NK-92 (cell line): ENCODE measurements around the gene PTTG2.

Experiments used
- DNase-seq: peaks from one replicate; lab custom pipeline; 2025; ENCODE audit not compliant: unreplicated experiment; lab: John Stamatoyannopoulos, UW

Gene PTTG2

DNA sequence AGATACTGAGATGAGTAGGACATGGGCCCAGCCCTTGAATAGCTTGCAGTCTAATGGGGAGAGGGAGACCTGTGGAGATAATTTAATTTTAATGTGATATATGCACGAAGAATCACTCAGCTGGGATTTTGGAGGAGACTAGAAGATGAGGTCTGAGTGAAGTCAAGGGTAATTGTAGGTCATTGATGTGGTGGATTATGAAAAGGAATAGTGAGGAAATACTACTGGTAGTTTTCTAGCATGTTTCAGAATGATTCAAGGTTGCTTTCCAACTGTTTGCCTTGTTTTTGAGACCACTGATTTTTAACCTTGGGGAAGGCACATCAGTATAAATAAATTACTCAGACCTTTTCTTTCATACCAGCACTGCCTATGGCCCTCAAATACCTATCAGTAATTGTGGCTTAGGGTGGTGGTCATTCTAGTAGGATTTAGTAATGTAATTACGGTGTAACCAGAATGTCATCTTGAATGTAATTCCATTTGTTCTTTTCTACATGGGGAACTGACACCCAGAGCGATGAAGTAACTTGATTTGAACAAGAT lies 25.6 kb downstream of the PTTG2 start:
- DNase-seq = no peak

DNA sequence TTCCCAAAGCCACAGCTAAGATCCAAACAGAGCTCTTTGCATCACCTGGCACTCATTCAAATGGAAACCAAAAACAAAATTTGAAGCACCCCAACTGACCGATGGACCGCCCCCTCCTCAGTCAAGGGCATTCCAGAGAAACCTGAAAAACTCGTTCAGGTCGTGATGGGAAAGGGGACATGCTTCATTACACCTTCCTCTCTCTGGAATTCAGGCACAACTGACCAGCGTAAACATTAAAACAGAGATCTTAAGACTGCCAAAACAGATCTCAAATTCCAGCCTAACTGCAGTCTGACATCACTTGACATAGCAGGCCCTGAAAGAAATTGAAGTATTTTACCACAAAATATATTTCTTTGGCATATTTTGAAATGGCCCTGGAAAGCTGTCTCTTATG lies 28.5 kb downstream of the PTTG2 start:
- no peak for DNase-seq

DNA sequence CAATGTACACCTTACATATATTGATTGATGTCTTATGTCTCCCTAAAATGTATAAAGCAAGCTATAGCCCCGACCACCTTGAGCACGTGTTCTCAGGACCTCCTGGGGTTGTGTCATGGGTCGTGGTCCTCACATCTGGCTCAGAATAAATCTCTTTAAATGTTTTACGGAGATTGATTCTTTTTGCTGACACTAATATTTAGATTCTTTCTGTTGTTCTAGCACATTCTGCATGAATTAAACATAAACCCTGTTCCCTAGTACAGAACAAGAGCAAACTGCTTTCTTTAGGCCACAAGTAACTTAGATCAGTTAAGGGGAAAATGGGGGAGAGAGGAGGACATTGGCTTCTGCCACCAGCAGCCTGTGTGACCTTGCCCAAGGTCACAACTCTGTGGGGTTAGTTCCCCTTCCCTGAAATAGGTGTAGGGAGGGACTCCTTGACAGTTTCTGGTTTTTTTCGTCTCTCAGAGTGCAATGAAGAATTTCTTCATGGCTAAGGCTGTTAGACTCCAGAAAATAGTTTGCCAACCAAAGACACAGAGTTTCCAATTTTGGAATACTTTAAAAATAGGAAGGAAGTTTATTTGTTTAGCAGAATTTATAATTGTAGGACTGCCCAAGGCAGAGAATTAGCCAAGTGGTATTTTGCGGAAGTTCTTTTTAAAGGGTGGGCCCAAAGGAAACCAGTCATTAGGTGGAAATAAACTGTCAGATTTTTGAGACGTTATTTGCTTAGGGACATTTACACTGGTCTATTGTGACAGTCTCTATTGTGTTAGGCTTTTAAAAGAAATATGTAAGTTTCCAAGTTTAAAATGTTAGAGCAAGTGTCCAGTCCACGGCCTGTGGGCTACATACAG lies 29.4 kb downstream of the PTTG2 start:
- no peak for DNase-seq

DNA sequence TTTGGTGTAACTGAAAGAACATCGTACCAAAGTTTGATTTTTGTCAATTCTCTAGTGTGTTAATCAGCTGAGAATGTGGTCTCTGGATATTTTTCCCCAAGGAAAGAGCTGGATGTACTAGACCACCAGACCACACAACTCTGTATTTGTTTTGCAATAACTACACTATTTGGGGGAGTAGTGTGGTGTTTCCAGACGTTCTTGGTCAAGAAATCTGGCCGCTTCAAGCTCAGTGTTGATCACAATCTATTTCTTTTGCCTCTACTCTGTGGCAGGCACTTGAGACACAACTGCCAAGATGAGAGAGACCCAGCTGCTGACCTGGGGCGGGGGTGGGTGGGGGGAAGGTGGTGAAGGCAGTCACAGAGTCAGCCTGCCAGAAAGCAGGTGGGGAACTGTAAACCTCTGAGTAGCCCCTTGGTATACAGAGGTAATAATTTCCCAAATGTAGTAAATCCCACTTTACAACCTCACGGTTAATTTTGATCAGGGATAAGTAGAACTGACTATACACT lies 30.6 kb downstream of the PTTG2 start:
- no peak for DNase-seq

DNA sequence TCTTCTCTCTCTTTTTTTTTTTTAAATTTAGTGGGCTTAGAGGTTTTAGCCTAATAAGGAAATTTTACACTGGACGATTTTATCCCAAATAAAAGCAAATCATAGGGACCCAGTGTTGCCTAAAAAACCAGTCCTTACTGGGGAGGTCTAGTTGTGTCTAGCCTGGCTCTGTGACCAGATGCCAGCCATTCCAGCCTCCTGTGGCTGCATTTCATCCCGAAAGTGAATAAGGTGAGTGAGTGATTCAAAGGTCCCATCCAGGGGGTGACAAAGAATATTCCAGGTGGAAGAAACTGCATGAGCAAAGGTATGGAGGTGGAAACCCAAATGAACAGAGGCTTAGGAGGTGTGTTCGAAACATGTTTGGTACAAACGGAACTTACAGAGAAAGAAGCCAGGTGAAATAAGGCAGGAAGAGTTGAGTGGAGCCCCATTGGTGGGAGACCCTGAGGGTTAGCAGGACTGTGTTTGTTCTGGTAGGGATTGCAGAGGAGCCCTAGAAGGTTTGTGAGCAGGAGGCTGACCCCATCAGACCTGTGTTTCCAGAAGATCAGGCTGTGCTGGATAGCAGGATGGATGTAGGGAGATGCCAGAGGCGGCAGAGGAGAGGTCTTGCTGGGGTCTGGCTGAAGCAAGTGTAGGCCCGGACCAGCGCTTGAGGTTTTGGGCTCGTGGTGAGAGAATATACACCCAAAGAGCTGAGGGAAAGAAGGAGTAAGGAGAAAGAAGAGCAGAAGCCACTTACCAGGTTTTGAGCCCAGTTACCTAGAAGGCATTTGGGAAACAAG lies 31.6 kb downstream of the PTTG2 start:
- no peak for DNase-seq

DNA sequence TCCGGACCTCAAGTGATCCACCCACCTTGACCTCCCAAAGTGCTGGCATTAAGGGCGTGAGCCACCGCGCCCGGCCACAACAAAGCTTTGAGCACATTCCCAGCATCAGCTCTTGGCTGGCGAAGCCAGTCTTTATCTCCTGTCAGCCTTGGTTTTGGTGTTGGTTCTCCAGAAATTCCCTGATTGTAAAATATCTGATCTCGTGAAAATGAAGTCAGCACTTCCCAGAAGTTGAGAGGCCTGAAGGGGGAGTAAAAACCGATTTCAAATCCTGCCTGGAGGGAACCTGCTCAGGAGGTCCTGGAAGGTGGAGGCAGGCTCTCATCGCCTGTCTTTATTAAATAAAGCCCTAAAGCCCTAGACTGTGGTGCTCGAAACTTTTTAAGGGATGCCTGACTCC lies 33.6 kb downstream of the PTTG2 start:
- DNase-seq = no peak

DNA sequence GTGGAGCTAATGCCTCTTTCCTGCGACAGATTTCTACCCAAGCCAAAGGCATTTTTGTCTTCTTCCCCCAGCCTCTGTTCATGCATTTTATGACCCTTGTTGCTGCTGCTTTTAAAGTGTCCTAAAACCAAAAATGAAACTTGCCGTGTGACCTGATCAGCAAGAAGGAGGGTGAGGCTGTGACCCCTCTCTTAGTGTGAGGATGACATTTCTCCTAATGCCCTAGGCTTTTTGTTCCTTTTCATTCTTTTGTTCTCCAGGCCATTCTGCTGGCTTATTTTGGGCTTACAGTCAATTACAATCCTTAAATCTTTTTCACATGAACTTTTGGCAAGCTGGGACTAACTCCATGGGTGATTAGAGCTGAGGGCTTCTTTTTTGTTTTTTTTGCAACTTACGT lies 34.4 kb downstream of the PTTG2 start:
- DNase-seq = no peak

DNA sequence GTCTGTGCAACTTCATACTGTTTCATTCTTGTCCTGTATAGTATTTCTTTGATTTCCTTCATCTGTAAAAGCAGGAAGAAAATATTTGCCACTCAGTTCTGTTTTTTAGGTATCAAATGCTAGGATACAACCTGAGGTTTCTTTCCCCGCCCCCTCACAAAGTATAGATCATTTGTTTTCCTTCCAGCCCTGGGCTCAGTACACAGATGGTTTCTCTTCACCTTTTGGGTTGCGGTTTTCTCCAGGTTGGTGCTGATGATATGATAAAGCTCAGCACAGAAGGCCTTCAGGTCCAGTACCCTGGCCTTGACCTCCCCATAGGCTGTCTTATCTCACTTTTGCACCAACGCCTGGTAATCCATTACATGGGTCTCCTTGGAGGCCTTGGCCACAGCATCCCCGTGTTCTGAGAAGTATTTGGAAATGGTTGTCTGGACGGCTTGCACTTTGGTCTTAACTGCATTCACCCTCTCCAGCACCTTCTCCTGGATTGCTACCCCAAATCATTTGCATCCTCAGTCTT lies 35.2 kb downstream of the PTTG2 start:
- no peak for DNase-seq

DNA sequence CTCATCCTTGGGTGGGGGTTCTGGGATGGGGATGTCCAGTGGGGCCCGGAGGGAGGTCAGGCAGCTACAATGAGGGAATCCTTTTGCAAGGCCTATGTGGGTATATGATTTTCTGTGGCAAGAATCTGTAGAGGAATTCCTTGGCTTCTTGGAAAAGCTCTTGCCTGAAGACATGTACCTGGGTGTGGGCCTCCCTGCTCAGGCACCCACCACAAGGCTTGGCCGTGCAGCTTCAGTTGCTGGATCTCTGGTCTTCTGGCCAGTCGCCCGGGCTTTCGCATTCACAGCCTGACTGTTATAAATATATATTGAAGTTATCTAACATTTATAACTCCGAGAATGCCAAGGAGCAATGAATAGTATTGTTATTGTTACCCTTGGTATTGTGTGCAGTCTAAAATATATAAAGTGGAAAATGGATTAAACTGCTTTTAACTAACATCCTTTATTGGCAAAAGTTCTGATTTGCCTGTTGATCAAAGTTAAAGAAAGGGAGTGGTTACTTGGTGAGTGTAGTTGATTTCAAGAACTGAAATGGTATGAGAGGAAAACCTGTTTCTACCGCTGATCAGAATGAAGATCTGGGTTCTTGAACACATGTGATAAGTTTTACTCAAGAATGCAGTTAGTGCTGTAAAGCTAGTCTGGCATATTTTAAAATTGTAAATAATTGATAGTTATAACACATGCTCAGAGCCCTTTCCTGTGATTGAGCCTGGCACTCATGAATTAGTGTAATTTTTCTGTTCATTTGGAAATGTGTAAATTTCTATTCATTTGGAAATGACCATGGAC lies 36.0 kb downstream of the PTTG2 start:
- DNase-seq = no peak

DNA sequence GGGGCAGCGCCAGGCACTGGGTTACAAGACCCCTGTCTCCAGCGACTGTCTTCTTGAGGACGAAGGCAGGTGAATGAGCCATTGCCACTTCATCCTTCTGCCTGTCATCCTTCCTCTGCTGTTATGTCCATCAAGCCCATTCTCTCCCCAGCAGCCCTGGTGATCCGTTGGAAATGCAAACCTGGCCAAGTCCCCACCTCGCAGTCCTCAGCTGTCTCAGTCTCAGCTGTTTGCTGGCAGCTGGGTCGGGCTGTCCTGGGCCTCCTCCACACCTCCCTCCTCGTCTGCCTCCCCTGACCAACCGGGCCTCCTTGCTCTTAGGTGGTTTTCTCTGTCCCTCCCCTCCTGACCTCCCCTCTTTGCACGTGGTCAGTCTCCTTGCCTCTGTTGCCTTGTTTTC lies 38.0 kb downstream of the PTTG2 start:
- DNase-seq = no peak

DNA sequence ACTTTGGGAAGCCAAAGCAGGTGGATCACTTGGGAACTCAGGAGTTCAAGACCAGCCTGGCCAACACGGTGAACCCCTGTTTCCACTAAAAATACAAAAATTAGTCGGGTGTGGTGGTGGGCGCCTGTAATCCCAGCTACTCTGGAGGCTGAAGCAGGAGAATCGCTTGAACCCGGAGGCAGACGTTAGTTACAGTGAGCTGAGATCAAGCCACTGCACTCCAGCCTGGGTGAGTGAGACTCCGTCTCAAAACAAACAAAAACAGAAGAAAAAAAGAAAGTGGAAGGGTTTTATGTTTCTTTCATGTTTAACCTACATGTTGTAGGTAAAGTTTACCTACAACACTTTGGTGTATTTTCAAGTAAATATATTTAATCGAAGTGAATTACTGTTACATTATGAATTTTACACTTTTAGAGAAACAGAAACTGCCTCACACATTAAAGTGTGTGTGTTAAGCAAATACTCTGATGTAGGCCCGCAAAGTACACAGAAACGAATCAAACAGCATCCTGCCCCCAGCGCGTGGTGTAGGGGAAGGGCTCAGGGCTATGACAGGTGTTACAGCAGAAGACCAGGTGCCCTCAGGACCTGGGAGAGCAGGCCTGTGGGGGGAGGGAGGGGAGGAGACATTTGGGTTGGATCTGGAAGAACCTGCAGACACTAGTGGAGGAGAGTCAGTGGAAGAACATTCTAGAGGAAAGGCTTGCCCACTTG lies 39.0 kb downstream of the PTTG2 start:
- DNase-seq = no peak

DNA sequence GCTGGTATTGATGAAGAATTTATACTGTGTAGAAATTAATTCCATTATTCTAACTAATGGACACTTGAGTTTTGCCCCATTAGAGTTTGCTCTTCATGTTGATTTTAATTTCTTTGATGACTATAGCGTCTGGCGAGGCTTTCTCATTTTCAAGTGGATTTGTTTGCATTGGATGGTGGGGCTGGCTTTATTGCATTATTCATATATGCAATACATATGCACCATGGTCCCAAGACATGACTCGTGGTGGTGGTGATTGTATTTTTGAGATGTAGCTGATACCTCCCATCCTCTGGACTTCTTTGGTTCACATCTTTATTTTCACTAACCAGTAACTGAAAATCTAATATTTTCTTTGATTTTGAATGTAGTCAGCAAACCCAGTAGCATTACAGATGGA lies 39.8 kb downstream of the PTTG2 start:
- no peak for DNase-seq

DNA sequence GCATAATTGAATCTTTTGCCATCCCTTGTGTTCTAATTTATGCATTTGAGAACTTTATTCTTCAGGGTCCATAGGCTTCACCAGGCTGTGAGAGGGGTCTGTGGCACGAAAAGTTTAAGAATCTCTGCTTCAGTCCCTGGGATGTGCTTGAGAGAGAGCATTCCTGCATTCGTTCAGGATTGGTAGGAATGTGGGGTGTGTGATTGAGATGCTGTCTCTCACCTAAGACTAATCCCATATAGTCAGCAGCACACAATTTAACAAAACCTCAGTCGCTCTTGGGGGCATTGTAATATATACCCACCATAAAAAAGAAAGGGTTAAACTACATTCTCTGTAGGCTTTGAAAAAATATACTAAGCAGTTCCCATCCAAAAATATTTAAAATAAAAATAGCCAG lies 41.7 kb downstream of the PTTG2 start:
- DNase-seq = no peak

DNA sequence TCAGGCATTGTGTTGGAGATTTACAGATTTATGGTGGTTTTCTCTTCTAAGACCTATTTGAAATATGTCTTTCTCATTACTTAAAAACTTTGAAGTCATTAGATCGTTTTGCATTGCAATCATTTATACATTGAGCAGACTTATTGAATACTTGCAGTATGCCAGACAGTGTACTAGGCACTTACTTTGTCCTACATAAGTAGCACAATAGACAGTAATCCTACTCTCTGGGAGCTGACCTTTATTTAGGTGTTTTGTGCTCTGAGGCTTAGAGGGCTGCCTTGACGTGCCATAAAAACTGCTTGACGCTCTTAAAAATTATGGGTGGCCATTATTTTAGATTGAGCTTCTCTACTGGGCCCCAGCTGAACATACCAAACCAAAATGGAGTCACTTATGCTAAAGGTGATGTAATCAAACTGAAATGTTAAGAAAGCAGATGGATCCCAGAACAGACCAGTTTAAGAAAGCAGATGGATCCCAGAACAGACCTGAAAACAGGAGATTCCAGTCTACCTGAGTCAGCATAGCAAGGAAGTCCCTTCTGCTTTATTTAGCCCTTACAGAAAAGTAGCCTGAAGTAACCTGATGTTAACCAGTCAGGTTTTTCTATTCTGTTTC lies 42.4 kb downstream of the PTTG2 start:
- no peak for DNase-seq

DNA sequence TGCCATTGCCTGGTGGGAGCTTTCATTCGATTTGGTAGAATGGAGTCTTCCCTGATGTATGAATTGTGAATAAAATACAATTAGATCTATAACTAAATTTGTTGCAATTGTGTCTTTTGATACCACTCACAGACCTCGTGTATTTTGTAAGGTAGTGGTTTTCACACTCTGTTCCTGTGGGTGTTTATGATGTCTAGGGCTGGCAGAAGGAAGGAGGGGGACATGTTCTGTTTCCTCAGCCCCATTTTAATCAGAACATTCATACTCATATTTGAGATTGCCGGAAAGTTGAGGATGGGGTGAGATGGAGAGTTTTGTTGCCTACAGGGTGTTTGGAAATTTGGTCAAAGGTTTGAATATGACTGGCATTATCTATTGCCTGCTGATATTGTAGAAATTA lies 42.9 kb downstream of the PTTG2 start:
- DNase-seq = no peak

DNA sequence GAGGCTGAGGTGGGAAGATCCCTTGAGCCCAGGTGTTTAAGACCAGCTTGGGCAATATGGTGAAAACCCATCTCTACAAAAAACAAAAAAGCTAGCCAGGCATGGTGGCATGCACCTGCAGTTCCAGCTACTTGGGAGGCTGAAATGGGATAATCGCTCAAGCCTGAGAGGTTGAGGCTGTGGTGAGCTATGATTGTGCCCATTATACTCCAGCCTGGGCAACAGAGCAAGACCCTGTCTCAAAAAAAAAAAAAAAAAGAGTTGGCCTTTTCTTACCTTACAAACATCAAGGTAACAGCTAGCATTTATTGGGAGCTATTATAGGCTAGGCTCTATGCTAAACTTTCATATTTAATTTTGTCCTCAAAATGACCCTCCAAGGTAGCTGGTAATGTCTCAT lies 43.4 kb downstream of the PTTG2 start:
- DNase-seq = no peak

DNA sequence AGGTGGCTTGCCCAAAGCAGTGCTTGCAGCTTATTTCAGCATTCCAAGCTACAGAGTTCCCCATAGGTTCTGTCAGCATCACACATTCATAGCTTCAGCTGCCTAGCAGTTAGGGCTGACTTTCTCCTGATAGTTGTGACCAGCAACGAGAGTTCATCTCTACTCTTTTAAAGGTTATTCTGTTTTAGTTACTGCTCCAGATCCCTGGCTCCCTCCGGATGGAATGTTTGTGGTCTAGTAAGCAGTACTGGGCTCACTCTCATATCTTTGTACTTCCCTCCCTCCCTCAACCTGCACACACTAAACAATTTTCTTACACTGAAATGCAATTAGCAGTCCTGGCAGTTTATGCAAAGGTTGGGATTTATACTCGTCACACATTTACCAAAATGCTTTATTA lies 43.9 kb downstream of the PTTG2 start:
- no peak for DNase-seq

DNA sequence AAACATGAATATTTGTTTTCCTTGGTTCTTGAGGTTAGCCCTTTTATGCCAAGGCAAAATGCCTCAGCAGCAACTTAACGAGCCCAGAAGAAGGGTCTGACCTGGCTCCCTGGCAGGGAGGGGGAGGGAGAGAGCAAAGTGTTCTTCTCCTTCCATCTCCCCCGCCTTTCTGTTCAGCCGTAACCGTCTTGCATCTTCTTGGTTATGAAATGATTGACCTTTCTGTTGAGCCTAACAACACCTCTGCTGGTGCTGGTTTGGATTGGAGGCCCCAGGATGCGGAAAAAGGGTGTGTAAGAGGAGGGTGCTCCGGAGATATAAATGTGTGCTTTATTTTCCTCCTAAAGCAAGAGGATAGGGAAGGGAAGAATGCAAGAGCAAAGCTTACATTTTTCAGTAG lies 44.7 kb downstream of the PTTG2 start:
- DNase-seq = no peak

DNA sequence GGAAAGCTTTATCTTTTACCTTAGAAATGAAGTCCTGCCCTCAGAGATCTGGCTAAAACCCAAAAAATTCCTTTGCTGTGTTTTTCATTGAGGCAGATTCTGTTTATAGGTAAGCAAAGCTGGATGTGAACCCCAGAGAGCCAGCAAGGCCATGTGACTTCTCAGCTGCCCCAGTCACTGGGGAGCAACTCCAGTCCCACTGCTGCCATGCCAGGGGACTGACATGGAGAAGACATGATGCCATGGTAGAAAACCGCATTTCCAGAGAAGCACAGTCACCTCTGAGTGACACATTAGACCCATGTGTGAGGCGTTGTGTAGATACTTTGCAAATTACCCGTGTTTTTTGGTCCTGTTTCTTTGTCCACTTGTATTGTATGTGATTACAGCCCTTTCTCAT lies 45.4 kb downstream of the PTTG2 start:
- DNase-seq = no peak

DNA sequence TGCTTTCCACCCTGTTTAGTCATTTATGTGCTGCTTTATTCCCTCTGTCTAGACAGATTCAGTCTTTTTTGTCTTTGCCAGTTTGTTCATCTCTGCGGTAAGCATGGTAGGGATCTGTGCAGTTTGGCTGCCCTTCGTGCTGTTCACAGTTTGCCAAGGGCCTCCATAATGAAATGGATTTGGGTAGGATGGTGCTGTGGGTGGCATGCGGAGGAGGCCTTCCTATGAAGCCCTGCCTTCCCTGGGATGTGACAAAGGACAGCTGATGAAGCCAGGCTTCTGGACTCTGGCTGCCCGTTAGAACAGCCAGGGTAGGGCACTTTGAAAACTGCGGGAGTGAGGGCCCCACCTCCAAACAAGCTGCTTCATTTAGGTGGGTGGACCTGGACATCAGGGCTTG lies 47.4 kb downstream of the PTTG2 start:
- DNase-seq = no peak
